Measurements from ENCODE around the gene MATN1.

The MATN1 gene

DNA sequence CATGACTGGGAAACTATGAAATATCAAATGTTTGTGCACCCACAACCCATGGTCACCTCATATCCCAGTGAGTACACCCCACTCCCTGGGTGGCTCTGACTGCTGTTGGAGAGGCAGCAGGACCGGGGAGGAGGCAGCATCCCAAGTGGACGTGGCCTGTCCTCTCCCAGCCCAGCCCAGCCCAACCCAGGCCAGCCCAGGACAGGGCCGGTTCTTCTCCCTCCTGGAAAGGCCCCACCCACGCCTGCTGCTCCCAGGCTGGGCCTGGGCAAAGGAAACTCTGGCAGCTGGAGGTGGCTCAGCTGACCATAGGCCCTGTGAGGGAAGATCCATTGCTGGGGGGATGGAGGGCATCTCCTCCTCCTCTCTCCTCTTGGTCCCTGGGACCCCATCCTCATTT, 19.1 kb downstream of the MATN1 start:
- H3K4me3 ChIP-seq (ENCODE audit: low read depth, low read length), result no peak overlapping the region
- no peak for TF ChIP-seq CTCF (IDR thresholded peaks at IDR 0.05; ENCODE audit: low read depth, low read length)

DNA sequence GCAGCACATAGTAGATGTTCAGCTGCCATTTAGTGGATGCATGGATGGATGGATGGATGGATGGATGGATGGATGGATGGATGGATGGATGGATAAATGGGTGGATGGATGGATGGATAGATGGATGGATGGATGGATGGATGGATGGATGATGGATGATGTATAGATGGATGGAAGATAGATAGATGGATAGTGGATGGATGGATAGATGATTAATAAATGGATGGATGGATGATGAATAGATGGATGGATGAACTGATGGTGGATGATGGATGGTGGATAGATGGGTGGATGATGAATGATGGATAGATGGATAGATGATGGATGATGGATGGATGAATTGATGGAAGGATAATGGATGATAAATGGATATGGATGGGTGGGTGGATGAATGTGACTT, 20.6 kb downstream of the MATN1 start:
- TF ChIP-seq CTCF (IDR thresholded peaks at IDR 0.05; ENCODE audit: low read depth, low read length), result no peak
- H3K4me3 ChIP-seq (ENCODE audit: low read depth, low read length), result no peak overlapping the region

DNA sequence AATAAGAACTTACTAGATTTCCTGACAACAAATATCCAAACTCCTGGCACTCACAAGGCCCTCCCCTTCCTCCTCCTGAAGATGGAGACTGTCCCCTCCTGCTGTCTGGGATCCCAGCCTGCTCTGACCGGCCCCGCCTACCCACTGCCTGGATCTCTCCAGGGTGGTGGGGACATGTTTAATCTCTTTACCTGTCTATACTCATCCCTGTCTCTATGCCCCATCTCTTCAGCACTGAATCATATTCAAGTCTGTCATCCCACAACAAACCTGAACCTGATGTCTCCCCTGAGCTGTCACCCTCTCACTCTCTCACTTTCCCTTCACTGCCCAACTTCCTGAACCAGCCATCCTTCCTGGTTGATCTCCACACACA, 22.1 kb downstream of the MATN1 start:
- H3K4me3 ChIP-seq (ENCODE audit: low read depth, low read length), result no peak overlapping the region
- TF ChIP-seq CTCF (IDR thresholded peaks at IDR 0.05; ENCODE audit: low read depth, low read length), result no peak

DNA sequence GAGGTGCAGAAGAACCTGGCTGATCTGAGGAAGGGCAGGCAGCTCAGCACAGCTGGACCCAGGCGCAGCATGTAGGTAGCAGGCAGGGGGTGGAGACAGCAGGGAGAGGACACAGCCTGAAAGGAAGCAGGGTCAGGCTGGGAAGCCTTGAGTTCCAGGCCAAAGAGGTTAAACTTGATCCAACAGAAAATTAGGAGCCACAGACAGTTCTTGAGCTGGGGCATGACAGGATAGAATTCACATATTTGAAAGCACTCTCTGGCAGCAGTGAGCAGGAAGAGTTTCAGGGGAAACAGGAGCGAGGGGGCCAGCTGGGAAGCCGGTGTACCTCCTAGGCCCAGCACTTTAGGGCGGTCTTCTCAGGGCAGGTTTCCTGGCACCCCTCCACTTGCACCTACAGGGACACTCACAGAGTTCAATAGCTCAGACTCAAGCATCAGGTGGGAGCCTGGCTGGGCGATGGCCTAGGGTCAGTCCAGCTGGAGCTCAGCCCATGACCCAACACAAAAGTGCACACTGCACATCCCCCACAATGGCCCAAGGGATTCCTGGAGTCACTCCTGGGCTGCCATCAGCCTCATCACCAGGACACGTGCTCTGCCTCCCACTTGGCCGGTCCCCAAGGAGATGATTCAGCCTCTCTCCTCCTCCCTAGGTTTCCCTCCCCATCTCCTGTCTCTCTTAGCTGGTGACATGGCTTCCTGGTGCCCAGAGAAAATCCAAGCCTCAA, 22.7 kb downstream of the MATN1 start:
- no peak for TF ChIP-seq CTCF (IDR thresholded peaks at IDR 0.05; ENCODE audit: low read depth, low read length)
- no peak overlapping the region for H3K4me3 ChIP-seq (ENCODE audit: low read depth, low read length)

- no peak for TF ChIP-seq CTCF (IDR thresholded peaks at IDR 0.05; ENCODE audit: low read depth, low read length)
- no peak overlapping the region for H3K4me3 ChIP-seq (ENCODE audit: low read depth, low read length)
Measured at GRCh38 chr1:30699762-30700161, 23.6 kb downstream of the MATN1 start.

DNA sequence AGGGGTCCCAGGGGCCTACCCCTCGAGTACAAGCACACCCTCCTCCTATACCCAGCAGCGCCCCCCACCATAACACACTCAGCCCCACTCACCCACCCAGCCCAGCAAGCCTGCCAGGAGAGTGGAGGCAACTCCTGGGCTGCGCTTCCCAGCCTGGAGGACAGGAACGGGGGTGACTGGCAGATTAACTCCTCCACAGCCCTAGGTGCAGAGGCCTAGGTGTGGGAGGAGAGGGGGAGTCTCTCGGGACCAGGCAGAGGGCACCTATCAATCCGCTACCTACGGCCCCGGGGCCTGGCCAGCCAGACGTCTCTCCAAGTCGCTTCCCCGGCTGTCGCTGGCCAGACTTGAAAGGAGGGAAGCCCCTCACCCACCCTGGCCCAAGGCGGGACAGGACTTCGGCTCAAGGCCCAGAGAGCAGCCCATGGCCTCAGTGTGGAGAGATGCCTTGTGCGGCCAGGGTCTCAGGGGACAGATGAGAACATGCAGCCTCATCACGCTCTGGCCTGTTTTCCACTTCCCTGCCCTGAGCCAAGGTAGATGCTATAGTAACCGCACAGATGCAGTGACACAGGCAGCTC, 24.9 kb downstream of the MATN1 start:
- no peak for TF ChIP-seq CTCF (IDR thresholded peaks at IDR 0.05; ENCODE audit: low read depth, low read length)
- H3K4me3 ChIP-seq (ENCODE audit: low read depth, low read length), result no peak overlapping the region

GRCh38 chr1:30697571-30698376, 25.6 kb downstream of the MATN1 start:
- H3K4me3 ChIP-seq (ENCODE audit: low read depth, low read length), result no peak overlapping the region
- no peak for TF ChIP-seq CTCF (IDR thresholded peaks at IDR 0.05; ENCODE audit: low read depth, low read length)
